PFSK-1 (cell line): Measurements from ENCODE around the gene NADSYN1.

ENCODE experiments used
- FOXP2 ChIP-seq: optimal IDR thresholded peaks from 2 replicates; pipeline ENCODE3; 2011; ENCODE audit warnings: borderline replicate concordance, control low read depth, inconsistent platforms; ENCODE audit not compliant: insufficient read depth; ENCODE audit errors: extremely low read length, extremely low read depth
- POLR2AphosphoS5 ChIP-seq: IDR thresholded peaks from 2 replicates; pipeline ENCODE4 v1.6.1; 2012; ENCODE audit warnings: low read depth, mild to moderate bottlenecking, control low read depth, low read length, moderate library complexity
- SIN3A ChIP-seq: IDR thresholded peaks from 2 replicates; pipeline ENCODE4 v1.6.1; 2012; ENCODE audit warnings: mild to moderate bottlenecking, low read length, moderate library complexity, borderline replicate concordance; ENCODE audit not compliant: insufficient read depth
- TAF1 ChIP-seq: IDR thresholded peaks from 2 replicates; pipeline ENCODE4 v1.6.1; 2012; ENCODE audit warnings: low read length, control low read depth, borderline replicate concordance; ENCODE audit not compliant: insufficient read depth
- TF ChIP-seq, protein P1 (sequence below), 2 experiments: IDR thresholded peaks; 2 replicates each; pipeline versions ENCODE4 v1.6.1 to v1.8.0; 2011 to 2012; ENCODE audit warnings: low read depth in 2 of 2, low read length in 2 of 2, control low read depth in 1 of 2, inconsistent platforms in 1 of 2, mild to moderate bottlenecking in 1 of 2, moderate library complexity in 1 of 2; ENCODE audit not compliant: insufficient read depth in 1 of 2

DNA sequence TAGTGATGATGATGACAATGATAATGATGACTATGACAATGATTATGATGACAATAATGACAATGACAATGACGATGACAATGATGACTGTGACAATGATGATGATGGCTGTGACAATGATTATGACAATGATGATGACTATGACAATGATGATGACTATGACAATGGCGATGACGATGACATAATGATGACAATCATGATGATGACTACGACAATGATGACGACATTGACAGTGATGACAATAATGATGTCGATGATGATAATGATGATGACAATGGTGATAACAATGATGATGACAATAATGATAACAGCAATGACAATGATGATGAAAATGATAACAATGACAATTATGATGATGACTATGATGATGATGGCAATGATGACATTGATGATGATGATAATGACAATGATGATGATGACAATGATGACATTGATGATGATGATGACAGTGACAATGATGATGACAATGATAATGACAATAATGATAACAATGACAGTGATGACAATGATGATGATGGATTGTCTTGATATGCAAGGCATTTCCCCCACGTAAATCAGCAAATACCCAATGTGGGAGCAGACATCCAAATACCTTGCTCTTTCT is 42.5 kb upstream of the NADSYN1 start:
- TF ChIP-seq SIN3A (no peak), TAF1 (no peak), POLR2AphosphoS5 (no peak), FOXP2 (no peak)
- TF ChIP-seq, protein P1, sequence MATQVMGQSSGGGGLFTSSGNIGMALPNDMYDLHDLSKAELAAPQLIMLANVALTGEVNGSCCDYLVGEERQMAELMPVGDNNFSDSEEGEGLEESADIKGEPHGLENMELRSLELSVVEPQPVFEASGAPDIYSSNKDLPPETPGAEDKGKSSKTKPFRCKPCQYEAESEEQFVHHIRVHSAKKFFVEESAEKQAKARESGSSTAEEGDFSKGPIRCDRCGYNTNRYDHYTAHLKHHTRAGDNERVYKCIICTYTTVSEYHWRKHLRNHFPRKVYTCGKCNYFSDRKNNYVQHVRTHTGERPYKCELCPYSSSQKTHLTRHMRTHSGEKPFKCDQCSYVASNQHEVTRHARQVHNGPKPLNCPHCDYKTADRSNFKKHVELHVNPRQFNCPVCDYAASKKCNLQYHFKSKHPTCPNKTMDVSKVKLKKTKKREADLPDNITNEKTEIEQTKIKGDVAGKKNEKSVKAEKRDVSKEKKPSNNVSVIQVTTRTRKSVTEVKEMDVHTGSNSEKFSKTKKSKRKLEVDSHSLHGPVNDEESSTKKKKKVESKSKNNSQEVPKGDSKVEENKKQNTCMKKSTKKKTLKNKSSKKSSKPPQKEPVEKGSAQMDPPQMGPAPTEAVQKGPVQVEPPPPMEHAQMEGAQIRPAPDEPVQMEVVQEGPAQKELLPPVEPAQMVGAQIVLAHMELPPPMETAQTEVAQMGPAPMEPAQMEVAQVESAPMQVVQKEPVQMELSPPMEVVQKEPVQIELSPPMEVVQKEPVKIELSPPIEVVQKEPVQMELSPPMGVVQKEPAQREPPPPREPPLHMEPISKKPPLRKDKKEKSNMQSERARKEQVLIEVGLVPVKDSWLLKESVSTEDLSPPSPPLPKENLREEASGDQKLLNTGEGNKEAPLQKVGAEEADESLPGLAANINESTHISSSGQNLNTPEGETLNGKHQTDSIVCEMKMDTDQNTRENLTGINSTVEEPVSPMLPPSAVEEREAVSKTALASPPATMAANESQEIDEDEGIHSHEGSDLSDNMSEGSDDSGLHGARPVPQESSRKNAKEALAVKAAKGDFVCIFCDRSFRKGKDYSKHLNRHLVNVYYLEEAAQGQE (IDR thresholded peaks at IDR 0.05; ENCODE audit: insufficient read depth in 1 of 2, low read depth in 2 of 2, low read length in 2 of 2): no peak
